GM13976 (cell line): ENCODE data around the gene PKP4.

Source experiments
- DNase-seq: peaks from one replicate; pipeline ENCODE4 v3.0.0; 2012; ENCODE audit warnings: low spot score
- in situ Hi-C: fragments of 300-500 bp; cut with MboI; formaldehyde crosslinking; loops from one replicate; pipeline ENCODE4 v1.12.0; 2022; ENCODE audit warnings: low sequenced_read_pairs, mixed read lengths, inconsistent platforms; ENCODE audit not compliant: unreplicated experiment
- TF ChIP-seq, protein P1 (sequence below): IDR thresholded peaks from 2 replicates; pipeline ENCODE4 v1.5.1; 2012; ENCODE audit warnings: borderline replicate concordance, mild to moderate bottlenecking; ENCODE audit not compliant: insufficient read depth; ENCODE audit errors: extremely low read depth, missing control alignments, control extremely low read depth

Gene PKP4

DNA sequence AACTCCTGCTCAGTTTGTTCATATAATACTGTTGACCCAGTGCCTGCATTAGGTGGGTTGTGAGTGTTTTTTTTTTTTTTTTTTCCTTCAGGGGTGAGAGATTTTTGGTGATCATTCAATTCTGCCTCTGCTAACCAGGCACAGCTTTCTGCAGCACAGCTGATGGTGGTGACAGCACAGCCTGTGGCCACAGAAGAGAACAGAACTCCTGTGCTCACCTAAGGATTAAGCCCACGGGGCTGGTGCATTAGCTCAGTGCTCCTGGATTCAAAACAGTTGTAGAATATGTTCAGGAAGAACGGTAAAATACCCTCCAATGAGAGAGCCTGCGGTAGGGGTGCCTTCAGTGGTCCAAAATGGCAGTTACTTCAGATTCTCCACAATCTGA, 42.0 kb downstream of the PKP4 start:
- TF ChIP-seq, protein P1, sequence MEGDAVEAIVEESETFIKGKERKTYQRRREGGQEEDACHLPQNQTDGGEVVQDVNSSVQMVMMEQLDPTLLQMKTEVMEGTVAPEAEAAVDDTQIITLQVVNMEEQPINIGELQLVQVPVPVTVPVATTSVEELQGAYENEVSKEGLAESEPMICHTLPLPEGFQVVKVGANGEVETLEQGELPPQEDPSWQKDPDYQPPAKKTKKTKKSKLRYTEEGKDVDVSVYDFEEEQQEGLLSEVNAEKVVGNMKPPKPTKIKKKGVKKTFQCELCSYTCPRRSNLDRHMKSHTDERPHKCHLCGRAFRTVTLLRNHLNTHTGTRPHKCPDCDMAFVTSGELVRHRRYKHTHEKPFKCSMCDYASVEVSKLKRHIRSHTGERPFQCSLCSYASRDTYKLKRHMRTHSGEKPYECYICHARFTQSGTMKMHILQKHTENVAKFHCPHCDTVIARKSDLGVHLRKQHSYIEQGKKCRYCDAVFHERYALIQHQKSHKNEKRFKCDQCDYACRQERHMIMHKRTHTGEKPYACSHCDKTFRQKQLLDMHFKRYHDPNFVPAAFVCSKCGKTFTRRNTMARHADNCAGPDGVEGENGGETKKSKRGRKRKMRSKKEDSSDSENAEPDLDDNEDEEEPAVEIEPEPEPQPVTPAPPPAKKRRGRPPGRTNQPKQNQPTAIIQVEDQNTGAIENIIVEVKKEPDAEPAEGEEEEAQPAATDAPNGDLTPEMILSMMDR = no peak
- in situ Hi-C loops = no loop called here

DNA sequence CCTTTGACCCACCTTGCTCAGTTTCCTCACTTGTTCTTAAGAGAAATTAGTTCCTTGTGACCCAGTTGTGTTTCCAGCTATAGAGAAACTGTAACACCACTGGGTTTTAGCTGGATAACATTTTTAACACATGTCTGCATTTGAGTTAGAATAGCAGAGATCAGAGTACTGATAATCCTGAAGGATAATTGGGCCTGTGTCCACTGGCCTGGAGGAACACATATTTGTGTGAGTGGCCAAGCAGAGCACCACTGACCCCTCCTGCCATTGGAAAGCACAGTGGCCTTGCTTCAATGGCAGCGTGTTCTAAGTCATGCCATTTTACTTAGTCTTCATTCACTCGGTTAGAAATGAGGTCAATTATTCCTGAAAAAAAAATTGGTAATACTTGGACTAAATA, 42.6 kb downstream of the PKP4 start:
- TF ChIP-seq, protein P1 = no peak
- in situ Hi-C loops = no loop called here
- no peak for DNase-seq

More for the DNA sequence above, 42.0 kb downstream of the PKP4 start:
- no peak for DNase-seq

DNA sequence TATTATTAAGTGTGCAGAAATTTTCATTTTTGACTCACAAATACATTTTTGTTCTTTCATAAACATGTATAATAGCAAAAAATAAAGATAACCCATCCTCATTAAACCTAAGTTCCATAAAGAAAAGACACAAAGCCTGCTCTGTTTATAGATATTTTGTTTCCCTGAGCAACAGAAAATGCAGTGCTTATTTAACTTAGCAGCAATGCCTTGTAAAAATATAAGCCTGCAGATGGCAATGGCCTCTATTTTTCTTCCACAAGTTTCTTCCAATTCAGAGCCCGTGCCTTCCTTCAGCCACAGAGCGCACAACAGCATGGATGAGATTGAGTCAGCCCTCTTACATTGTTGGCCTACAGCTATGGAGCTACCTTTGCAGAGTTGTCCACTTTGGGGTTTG, 43.6 kb downstream of the PKP4 start:
- TF ChIP-seq, protein P1 = no peak
- DNase-seq = no peak
- in situ Hi-C loops = no loop called here

DNA sequence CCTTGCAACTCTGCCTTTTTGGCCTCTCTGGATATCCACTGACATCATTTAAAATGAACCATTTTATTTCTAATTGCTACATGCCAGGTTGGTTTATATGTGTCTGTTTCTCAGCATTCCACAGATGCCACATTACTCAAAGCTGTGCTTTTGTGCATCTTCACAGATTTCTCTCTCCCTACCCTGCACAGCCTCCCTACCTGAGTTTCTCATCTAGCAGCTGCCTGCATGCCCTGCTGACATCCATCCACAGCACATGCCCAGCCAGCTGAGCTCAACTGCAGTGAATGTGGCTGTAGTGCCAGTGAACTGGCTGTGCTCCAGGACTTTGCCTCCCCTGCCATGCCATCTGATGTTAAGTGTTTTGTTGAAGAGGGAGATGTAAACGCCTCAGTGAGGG, 44.5 kb downstream of the PKP4 start:
- in situ Hi-C loops = no loop called here
- no peak for DNase-seq
- TF ChIP-seq, protein P1 = no peak

DNA sequence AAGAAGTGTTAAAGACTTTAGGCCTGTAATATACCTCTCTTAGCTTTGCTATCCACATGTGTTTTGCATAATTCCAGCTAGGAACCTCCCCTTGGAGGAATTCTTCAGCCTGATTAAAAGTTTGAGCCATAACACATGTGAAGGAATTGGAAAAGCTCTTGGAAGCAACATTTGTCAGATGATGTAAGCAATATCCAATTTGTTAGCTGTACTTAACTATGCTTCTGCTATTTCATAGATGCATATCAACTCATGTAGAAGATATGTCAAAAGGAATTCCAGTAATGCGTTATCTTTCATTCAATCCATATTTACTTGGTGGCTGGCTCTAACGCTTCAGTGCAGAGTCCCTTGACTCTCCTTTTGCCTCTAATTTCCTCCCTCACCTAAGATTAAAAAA, 46.2 kb downstream of the PKP4 start:
- in situ Hi-C loops = no loop called here
- TF ChIP-seq, protein P1 = no peak
- no peak for DNase-seq

DNA sequence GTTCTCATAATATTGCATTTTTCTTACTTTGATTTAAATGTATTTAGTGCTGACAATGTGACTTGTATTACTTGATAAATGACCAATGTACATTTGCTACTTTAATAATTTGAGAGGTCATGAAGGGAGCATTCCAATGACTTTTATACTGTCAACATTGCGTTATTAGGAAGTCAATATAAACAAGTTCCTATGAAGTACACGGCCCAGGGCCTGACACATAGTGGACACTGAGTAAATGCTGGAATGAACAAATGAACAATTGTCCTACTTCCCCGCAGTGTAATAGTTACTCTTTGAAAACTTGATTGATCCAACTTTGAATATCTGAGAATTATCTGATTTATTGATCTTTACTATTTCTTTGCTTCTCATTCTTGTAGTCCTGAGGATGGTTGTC, 47.3 kb downstream of the PKP4 start:
- TF ChIP-seq, protein P1 = no peak
- in situ Hi-C loops = no loop called here
- DNase-seq = no peak

DNA sequence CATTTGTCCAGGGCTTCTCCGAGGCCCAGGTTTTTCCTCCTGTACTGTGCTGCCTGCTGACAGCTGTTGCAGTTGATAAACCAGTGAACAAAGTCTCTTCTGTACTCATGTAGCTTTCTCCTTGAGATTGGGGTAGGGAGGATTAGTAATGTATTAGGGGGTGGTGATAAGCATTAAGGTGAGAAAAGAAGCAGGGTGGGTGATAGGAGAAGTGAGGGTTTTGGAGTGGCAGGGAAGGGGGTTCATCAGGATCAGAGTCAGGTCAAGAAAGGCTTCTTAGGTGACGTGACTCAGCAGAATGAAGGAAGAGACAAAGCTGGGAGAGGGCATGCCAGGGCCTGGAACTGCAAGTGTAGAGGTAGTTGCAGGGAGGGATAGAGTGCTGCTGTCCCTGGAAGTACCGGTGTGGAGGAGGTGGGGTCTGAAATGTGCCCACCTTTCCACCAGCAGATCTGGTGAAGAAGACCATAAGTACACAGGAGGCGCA, 48.7 kb downstream of the PKP4 start:
- no peak for DNase-seq
- in situ Hi-C loops = no loop called here
- TF ChIP-seq, protein P1 = no peak
